ENCODE results near the gene THOC6.

DNA sequence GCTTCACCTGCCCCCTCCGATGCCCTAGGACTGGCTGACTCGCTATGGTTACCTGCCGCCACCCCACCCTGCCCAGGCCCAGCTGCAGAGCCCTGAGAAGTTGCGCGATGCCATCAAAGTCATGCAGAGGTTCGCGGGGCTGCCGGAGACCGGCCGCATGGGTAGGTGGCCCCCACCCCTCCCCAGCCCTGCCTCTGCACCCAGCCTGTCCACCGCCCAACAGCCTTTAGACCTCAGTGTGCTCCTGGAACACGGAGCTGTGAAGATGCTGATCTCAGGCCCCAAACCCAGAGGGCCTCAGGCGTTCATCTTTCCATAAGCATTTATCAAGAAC lies 23.5 kb downstream of the THOC6 start:
- TF ChIP-seq, protein P1, sequence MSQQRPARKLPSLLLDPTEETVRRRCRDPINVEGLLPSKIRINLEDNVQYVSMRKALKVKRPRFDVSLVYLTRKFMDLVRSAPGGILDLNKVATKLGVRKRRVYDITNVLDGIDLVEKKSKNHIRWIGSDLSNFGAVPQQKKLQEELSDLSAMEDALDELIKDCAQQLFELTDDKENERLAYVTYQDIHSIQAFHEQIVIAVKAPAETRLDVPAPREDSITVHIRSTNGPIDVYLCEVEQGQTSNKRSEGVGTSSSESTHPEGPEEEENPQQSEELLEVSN (IDR thresholded peaks at IDR 0.05; ENCODE audit: borderline replicate concordance, low read depth), result no peak
- TF ChIP-seq POLR2A (IDR thresholded peaks at IDR 0.05; ENCODE audit: low read length), result no peak
- TF ChIP-seq, protein P2, sequence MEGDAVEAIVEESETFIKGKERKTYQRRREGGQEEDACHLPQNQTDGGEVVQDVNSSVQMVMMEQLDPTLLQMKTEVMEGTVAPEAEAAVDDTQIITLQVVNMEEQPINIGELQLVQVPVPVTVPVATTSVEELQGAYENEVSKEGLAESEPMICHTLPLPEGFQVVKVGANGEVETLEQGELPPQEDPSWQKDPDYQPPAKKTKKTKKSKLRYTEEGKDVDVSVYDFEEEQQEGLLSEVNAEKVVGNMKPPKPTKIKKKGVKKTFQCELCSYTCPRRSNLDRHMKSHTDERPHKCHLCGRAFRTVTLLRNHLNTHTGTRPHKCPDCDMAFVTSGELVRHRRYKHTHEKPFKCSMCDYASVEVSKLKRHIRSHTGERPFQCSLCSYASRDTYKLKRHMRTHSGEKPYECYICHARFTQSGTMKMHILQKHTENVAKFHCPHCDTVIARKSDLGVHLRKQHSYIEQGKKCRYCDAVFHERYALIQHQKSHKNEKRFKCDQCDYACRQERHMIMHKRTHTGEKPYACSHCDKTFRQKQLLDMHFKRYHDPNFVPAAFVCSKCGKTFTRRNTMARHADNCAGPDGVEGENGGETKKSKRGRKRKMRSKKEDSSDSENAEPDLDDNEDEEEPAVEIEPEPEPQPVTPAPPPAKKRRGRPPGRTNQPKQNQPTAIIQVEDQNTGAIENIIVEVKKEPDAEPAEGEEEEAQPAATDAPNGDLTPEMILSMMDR (IDR thresholded peaks at IDR 0.05), result no peak
- TF ChIP-seq ZFP36 (IDR thresholded peaks at IDR 0.05; ENCODE audit: borderline replicate concordance, partially characterized antibody), result no peak
- no peak for TF ChIP-seq CHD2 (IDR thresholded peaks at IDR 0.05; ENCODE audit: low read length, partially characterized antibody)
- TF ChIP-seq, protein P3, sequence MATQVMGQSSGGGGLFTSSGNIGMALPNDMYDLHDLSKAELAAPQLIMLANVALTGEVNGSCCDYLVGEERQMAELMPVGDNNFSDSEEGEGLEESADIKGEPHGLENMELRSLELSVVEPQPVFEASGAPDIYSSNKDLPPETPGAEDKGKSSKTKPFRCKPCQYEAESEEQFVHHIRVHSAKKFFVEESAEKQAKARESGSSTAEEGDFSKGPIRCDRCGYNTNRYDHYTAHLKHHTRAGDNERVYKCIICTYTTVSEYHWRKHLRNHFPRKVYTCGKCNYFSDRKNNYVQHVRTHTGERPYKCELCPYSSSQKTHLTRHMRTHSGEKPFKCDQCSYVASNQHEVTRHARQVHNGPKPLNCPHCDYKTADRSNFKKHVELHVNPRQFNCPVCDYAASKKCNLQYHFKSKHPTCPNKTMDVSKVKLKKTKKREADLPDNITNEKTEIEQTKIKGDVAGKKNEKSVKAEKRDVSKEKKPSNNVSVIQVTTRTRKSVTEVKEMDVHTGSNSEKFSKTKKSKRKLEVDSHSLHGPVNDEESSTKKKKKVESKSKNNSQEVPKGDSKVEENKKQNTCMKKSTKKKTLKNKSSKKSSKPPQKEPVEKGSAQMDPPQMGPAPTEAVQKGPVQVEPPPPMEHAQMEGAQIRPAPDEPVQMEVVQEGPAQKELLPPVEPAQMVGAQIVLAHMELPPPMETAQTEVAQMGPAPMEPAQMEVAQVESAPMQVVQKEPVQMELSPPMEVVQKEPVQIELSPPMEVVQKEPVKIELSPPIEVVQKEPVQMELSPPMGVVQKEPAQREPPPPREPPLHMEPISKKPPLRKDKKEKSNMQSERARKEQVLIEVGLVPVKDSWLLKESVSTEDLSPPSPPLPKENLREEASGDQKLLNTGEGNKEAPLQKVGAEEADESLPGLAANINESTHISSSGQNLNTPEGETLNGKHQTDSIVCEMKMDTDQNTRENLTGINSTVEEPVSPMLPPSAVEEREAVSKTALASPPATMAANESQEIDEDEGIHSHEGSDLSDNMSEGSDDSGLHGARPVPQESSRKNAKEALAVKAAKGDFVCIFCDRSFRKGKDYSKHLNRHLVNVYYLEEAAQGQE (IDR thresholded peaks at IDR 0.05), result no peak
- TF ChIP-seq, protein P4, sequence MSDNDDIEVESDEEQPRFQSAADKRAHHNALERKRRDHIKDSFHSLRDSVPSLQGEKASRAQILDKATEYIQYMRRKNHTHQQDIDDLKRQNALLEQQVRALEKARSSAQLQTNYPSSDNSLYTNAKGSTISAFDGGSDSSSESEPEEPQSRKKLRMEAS (IDR thresholded peaks at IDR 0.05), result no peak
- no peak for TF ChIP-seq FOSB (CRISPR knock-in tag; IDR thresholded peaks at IDR 0.05)
- TF ChIP-seq RNF2 (IDR thresholded peaks at IDR 0.05; ENCODE audit: borderline replicate concordance, low read depth), result no peak
- TF ChIP-seq, protein P5, sequence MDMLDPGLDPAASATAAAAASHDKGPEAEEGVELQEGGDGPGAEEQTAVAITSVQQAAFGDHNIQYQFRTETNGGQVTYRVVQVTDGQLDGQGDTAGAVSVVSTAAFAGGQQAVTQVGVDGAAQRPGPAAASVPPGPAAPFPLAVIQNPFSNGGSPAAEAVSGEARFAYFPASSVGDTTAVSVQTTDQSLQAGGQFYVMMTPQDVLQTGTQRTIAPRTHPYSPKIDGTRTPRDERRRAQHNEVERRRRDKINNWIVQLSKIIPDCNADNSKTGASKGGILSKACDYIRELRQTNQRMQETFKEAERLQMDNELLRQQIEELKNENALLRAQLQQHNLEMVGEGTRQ (IDR thresholded peaks at IDR 0.05), result no peak
- TF ChIP-seq RAD21 (conservative IDR thresholded peaks at IDR 0.05 in 1 of 2, IDR thresholded peaks at IDR 0.05 in 1 of 2), result no peak
